ENCODE data around the gene LIPF.
"Not testable (repeated sequence)": the region's sequence is repeated elsewhere in the genome, so short reads cannot be mapped to it uniquely, and the experiment has no call there.

The LIPF gene

DNA sequence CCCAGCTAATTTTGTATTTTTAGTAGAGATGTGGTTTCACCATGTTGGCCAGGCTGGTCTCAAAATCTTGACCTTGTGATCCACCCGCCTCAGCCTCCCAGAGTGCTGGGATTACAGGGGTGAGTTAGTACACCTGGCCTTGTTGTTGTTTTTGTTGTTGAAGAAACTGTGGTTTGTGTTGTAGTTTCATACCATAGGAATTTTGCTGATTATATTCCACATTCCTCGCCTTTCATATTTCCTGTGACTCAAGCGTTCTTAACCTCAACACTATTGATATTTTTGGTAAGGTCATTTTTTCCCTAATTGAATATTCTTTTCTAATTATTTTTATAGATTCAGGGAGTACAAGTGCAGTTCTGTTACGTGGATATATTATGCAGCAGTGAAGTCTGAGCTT is 16.7 kb downstream of the LIPF start:
- DNase-seq: no peak

DNA sequence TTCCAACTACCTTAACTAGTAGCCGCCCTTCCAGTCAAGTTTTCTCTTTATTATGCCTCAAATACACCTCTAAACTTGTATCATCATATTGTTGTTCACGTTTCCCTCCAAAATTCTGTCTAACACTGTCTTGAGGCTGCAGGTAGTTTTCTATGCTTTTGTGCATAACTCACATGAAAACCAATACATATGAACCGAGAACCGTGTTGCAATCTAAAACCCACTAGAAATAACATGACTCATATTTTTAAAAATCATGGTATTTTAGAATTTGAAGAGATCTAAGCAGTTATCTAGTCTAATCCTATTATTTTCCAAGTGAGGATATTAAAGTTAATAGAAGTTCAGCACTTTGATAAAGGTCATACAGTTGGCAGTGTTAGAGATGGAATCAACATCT is 18.2 kb downstream of the LIPF start:
- DNase-seq: no peak

DNA sequence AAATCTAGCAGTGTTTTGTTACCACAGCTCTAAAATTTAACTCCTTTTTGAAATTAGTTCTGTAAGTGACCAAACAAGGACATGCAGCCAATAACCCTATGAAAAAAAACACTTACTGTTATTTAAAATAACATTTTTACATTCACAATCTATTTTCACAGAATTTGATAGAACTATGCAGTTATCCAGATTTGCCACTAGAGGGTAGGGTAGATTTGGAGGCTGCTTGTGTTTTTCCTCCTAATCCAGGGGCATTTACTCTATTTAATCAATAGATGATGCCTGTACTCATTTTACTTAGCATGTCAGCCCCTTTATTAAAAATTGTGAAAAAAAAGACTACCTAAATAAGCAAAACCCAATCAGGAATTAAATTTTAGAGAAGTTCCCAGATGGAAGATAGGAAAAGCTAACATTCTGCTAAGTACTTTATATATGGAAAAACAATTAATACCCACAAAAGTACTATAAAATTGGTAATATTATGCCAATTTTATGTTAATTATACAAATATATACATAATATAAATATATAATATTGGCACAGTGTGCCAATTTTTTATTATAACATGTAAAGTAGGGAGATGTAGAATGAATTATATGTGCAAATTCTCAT is 23.7 kb downstream of the LIPF start:
- no peak for DNase-seq

DNA sequence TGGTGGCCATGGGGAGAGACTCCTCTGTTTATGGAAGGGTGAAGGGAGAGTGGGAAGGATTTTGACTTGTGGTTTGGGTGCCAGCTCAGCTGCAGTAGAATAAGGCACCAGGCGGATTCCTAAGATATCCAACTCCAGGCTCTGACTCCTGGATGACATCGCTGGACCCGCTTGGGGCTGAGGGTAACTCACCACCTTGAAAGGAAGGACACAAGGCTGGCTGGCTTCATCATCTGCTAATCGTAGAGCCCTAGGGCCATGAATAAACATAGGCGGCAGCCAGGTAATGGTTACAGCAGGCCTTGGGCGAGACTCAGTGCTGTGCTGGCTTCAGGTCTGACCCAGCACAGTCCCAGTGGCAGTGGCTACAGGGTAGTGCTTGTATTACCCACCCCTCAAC is 25.1 kb downstream of the LIPF start:
- DNase-seq: no peak

GRCh38 chr10:88693392-88694020 is 29.3 kb downstream of the LIPF start:
- no peak for DNase-seq

- DNase-seq: peak; percentile 2
Observed at GRCh38 chr10:88702848-88703597, 38.8 kb downstream of the LIPF start.

- DNase-seq: no peak
Observed at GRCh38 chr10:88705958-88706357, 41.7 kb downstream of the LIPF start, which contains the start of gene LIPK. TSS of gene LIPK (plus strand) at chr10:88706249. CDS start at chr10:88724544, 18,295 bp downstream.

- no peak for DNase-seq
Observed at GRCh38 chr10:88707429-88708155, 43.4 kb downstream of the LIPF start.

- DNase-seq: not testable (repeated sequence)
Observed at GRCh38 chr10:88709361-88709760, 45.1 kb downstream of the LIPF start.

DNA sequence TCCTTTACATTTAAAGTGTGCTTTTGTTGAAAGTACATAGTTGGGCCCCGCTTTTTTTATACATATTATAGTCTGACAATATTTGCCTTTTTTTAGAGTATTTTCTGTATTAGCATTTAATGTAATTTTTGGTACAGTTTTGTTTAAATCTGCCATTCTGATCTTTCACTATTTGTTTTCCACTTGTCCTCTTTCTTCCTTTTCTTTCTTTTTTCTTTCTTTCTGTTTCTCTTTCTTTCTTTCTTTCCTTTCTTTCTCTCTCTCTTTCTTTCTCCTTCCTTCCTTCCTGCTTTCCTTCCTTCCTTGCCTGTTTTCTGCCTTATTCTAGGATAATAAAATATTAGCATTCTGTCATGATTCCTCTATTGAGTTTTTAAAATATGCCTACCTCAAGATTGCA is 51.3 kb downstream of the LIPF start:
- no peak for DNase-seq

GRCh38 chr10:88721392-88721791 is 57.1 kb downstream of the LIPF start:
- no peak for DNase-seq

GRCh38 chr10:88725798-88726197 is 61.6 kb downstream of the LIPF start:
- no peak for DNase-seq

DNA sequence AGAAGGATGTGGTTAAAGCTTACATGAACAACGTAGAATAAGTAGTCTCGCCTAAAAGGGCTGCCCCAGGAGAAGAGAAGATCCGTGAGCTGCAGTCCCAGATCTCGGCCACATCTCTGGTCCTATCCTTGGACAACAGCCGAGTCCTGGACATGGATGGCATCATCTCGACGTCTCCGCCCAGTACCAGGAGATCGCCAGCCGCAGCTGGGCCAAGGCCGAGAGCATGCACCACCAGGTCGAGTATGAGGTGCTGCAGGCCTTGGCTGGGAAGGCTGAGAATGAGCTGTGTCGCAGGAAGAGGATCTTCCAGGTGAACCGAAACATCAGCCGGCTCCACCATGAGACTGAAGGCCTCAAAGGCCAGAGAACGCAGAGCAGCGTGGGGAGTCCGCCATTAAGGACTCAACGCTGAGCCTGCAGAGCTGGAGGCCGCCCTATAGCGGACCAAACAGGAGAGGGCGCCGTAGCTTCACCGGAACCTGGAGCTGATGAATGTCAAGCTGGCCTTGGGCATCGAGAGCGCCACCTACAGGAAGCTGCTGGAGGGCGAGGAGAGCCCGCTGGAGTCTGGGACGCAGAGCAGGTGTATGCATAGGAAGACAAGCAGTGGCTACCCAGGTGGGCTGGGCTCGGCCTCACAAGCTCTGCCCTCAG is 64.0 kb downstream of the LIPF start:
- no peak for DNase-seq

Measured in NCI-H774 (cell line).